T-cell (primary cell): ENCODE data around the gene IMMP2L. TPM values are rescaled to one million over a fixed set of nuclear protein-coding genes. Genes with fewer than 3 reads are reported as not detected.

Experiments used
- ATAC-seq, 4 experiments: fragments of 200-7000 bp in 3 of 4; fragments of 150-1000 bp in 1 of 4; cut with Tn5 transposase; replicated peaks in 1 of 4; 1 replicate in 3 of 4; 2 replicates in 1 of 4; pipeline ENCODE4 v1.10.0; 2021; ENCODE audit warnings: moderate library complexity in 3 of 4, mild to moderate bottlenecking in 2 of 4, moderate number of reproducible peaks in 1 of 4
- CTCF ChIA-PET, 2 donors: fragments of 300-600 bp; sonication (Branson Sonifier 250); formaldehyde crosslinking; loops; one replicate each; lab custom pipeline; 2022; ENCODE audit warnings: antibody characterized with exemption in 2 of 2; lab: Charles Lee
- POLR2A ChIA-PET, 2 donors: fragments of 300-600 bp; sonication (Branson Sonifier 250); formaldehyde crosslinking; loops; one replicate each; lab custom pipeline; 2022; ENCODE audit warnings: antibody characterized with exemption in 2 of 2; lab: Charles Lee
- DNase-seq, 35 experiments: peaks; one replicate each; pipeline versions ENCODE4 v3.0.0 to v3.0.0-alpha.2; 2013 to 2023
- H3K27ac ChIP-seq: one replicate; pipeline ENCODE4 v1.5.1; 2013; ENCODE audit warnings: low read length
- H3K27me3 ChIP-seq, 2 experiments: replicated peaks in 1 of 2; 1 replicate in 1 of 2; 2 replicates in 1 of 2; pipeline versions ENCODE4 v1.6.1 to v1.7.0; 2013; ENCODE audit warnings: low read length in 1 of 2, mixed read lengths in 1 of 2; ENCODE audit not compliant: control insufficient read depth in 2 of 2, insufficient read depth in 2 of 2; ENCODE audit errors: extremely low read depth in 1 of 2
- H3K36me3 ChIP-seq, 2 donors: 1 replicate in 1 of 2; 2 replicates in 1 of 2; pipeline versions ENCODE4 v1.6.1 to v1.7.0; 2013; ENCODE audit warnings: low read length in 1 of 2; ENCODE audit not compliant: control insufficient read depth in 2 of 2, insufficient read depth in 1 of 2; ENCODE audit errors: extremely low read depth in 1 of 2
- H3K4me1 ChIP-seq, 2 experiments: 1 replicate in 1 of 2; 2 replicates in 1 of 2; pipeline versions ENCODE4 v1.6.1 to v1.7.0; 2013; ENCODE audit warnings: low read length in 2 of 2, mixed read lengths in 1 of 2; ENCODE audit not compliant: insufficient read depth in 2 of 2, control insufficient read depth in 1 of 2; ENCODE audit errors: extremely low read depth in 1 of 2
- H3K4me3 ChIP-seq, 2 donors: 1 replicate in 1 of 2; 2 replicates in 1 of 2; pipeline versions ENCODE4 v1.5.1 to v1.7.0; 2013; ENCODE audit warnings: mild to moderate bottlenecking in 2 of 2, low read length in 1 of 2, moderate library complexity in 1 of 2; ENCODE audit not compliant: control insufficient read depth in 1 of 2; ENCODE audit errors: extremely low read depth in 1 of 2
- H3K9me3 ChIP-seq: 2 replicates; pipeline ENCODE4 v1.7.0; 2013
- H3K27ac Mint-ChIP-seq, 2 donors: one replicate each; pipeline ENCODE4 v1.8.0; 2020 to 2021; ENCODE audit warnings: mild to moderate bottlenecking in 2 of 2, mixed read lengths in 2 of 2
- H3K27me3 Mint-ChIP-seq, 2 donors: one replicate each; pipeline ENCODE4 v1.8.0; 2021 to 2022; ENCODE audit warnings: mixed read lengths in 2 of 2
- H3K36me3 Mint-ChIP-seq: one replicate; pipeline ENCODE4 v1.8.0; 2021; ENCODE audit warnings: mixed read lengths
- H3K4me1 Mint-ChIP-seq, 3 donors: one replicate each; pipeline ENCODE4 v1.8.0; 2020 to 2022; ENCODE audit warnings: mixed read lengths in 3 of 3, mild to moderate bottlenecking in 1 of 3
- H3K4me3 Mint-ChIP-seq, 3 donors: one replicate each; pipeline ENCODE4 v1.8.0; 2020 to 2022; ENCODE audit warnings: mild to moderate bottlenecking in 3 of 3, mixed read lengths in 3 of 3, moderate library complexity in 3 of 3
- H3K9me3 Mint-ChIP-seq, 3 donors: one replicate each; pipeline ENCODE4 v1.8.0; 2020 to 2022; ENCODE audit warnings: mixed read lengths in 3 of 3
- WGBS: methylation state at CpG from one replicate; pipeline ENCODE4 v1.1.5; 2013; ENCODE audit warnings: missing lambda C conversion rate; ENCODE audit not compliant: insufficient coverage; 5-methylcytosine and 5-hydroxymethylcytosine counted together
- total RNA-seq, 35 experiments: library from RNA in 6 of 35; stranded (reverse) in 6 of 35; fragments of 120-200 nt in 1 of 35; gene quantifications; one replicate each; pipeline versions ENCODE4 v1.2.1 to v1.2.4 and lab custom pipeline; 2013 to 2026

The IMMP2L gene
- total RNA-seq, 5 donors from 2014 or later (not counting 1 experiment from before 2014, with no cell fraction given), result 14.1 to 27.3 (median 21.7) TPM

DNA sequence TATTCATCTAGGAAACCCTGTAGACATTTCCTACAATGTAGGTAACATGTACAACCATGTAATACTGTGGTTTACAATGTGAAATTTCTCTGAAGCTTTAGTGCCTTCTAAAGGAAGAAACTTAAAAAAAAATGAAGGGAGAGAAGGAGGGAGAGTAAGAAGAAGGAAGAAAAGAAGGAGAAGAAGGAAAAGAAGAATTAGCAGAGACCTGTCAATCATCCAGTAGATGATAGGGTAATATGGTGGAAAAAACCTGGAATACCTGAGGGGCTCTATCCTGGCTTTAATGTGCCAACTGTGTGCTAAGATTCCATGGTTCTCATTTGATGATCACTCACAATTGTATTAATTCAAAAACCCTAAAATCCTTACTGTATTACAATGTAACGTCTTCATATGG, 474.0 kb downstream of the IMMP2L start:
- Mint-ChIP-seq H3K27me3 (no peaks in the 10 kb centered on the region), H3K4me1 (peaks cover 50 to 60% (median 58%) of the 10 kb centered on the region in 3 donors), H3K36me3 (peaks cover 4% of the 10 kb centered on the region), H3K9me3 (no peaks in the 10 kb centered on the region), H3K4me3 (no peak overlapping the region), H3K27ac (peak overlapping the region; percentile 33 to 56)
- ATAC-seq, result no peak
- no peak overlapping the region for H3K4me3 ChIP-seq
- peaks cover 0 to 3% of the 10 kb centered on the region in 2 experiments for H3K27me3 ChIP-seq
- CTCF ChIA-PET, result no interaction called here
- peaks cover 3 to 45% of the 10 kb centered on the region in 2 experiments for H3K4me1 ChIP-seq
- WGBS, result no CpG with 5 or more reads among the region's 1 CpG
- no peak for DNase-seq
- no peak overlapping the region for H3K27ac ChIP-seq
- POLR2A ChIA-PET, result interaction anchor here in 1 of 2 donors (0.5 kb wide), 1 partner anchor 99 kb away, joined by 3 read pairs; no protein-coding TSS in a partner anchor
- no peaks in the 10 kb centered on the region for H3K9me3 ChIP-seq
- H3K36me3 ChIP-seq, result no peaks in the 10 kb centered on the region

DNA sequence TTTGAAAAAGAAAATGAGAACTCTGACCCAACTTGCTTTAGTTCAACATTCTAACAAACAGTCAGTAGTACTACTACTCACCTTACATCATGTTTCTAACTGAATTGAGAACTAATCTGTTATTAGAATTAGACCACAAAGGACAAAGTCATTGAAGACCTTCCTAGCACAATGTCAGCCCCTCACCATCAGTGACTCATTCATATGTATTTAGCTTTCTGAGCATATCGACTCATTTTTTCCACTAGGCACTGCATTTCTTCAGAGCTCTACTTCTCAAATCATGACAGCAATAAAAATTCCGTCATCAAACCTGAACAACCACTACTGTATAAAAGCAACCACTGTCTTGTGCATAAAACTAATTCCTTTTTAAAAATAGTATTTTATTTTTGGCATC, 475.8 kb downstream of the IMMP2L start:
- peaks cover 52 to 70% (median 61%) of the 10 kb centered on the region in 3 donors for H3K4me1 Mint-ChIP-seq
- Histone ChIP-seq H3K9me3 (no peaks in the 10 kb centered on the region), H3K4me1 (peaks cover 12 to 62% of the 10 kb centered on the region in 2 experiments), H3K27me3 (peaks cover 0 to 3% of the 10 kb centered on the region in 2 experiments), H3K27ac (no peak overlapping the region), H3K4me3 (no peak overlapping the region), H3K36me3 (no peaks in the 10 kb centered on the region)
- POLR2A ChIA-PET, result interaction anchor here (0.6 to 0.7 kb wide), 2 partner anchors 10 to 11 kb away, joined by 3 to 11 read pairs; no protein-coding TSS in a partner anchor
- H3K27me3 Mint-ChIP-seq, result no peaks in the 10 kb centered on the region
- 75% methylated on average over 1 of the region's 2 CpGs for WGBS
- peak overlapping the region in 1 of 2 donors; percentile 54 for H3K27ac Mint-ChIP-seq
- no peaks in the 10 kb centered on the region for H3K9me3 Mint-ChIP-seq
- no peak for DNase-seq
- H3K36me3 Mint-ChIP-seq, result peaks cover 4% of the 10 kb centered on the region
- no peak overlapping the region for H3K4me3 Mint-ChIP-seq
- ATAC-seq, result no peak
- CTCF ChIA-PET, result interaction anchor here (0.6 to 1.6 kb wide), 2 partner anchors 12 to 560 kb away, joined by 4 to 5 read pairs; no protein-coding TSS in a partner anchor

DNA sequence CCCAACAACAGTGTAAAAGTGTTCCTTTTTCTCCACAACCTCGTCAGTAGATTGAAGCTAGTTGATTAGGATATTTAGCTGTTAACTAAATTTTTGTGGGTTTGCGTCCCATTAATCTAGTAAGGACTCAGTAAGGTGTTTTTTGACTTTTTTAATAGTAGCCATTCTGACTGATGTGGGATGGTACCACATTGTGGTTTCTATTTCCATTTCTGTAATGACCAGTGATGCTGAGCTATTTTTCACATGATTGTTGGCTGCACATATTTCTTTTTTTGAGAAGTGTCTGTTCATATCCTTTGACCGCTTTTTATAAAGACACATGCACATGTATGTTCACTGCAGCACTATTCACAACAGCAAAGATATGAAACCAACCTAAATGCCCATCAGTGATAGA, 476.9 kb downstream of the IMMP2L start:
- no peak for DNase-seq
- Mint-ChIP-seq H3K27me3 (no peaks in the 10 kb centered on the region), H3K4me1 (peaks cover 61 to 76% (median 71%) of the 10 kb centered on the region in 3 donors), H3K36me3 (peaks cover 4% of the 10 kb centered on the region), H3K9me3 (no peaks in the 10 kb centered on the region), H3K4me3 (no peak overlapping the region), H3K27ac (peak overlapping the region in 1 of 2 donors; percentile 71)
- H3K27ac ChIP-seq, result no peak overlapping the region
- no peak overlapping the region for H3K4me3 ChIP-seq
- POLR2A ChIA-PET, result no interaction called here
- H3K27me3 ChIP-seq, result no peaks in the 10 kb centered on the region
- H3K4me1 ChIP-seq, result peaks cover 15 to 74% of the 10 kb centered on the region in 2 experiments
- no peak for ATAC-seq
- CTCF ChIA-PET, result interaction anchor here in 1 of 2 donors (1.1 kb wide), 1 partner anchor 9 kb away, joined by 4 read pairs; no protein-coding TSS in a partner anchor
- no peaks in the 10 kb centered on the region for H3K36me3 ChIP-seq
- no CpG with 5 or more reads among the region's 3 CpGs for WGBS
- no peaks in the 10 kb centered on the region for H3K9me3 ChIP-seq

DNA sequence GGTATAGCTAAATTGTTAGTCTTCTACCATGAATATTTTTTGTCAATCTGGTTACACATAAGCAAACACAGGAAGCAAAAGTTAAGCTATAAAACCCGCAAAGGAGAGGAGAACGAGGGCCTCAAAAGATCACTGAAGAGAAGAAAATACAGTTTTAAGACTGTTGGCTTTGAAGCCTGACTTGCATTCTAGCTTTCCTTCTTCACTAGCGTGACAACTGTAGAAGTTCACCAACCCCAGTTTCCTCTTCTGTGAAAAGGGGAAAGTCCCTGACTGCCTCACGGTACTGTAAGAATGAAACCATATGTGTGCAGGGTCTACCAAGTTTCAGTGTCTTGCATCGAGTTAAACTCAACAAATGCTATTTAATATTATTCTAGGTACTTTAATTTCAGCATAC, 478.9 kb downstream of the IMMP2L start:
- H3K9me3 ChIP-seq, result no peaks in the 10 kb centered on the region
- peak overlapping the region; percentile 32 to 64 (median 60) for H3K4me3 Mint-ChIP-seq
- H3K9me3 Mint-ChIP-seq, result no peaks in the 10 kb centered on the region
- POLR2A ChIA-PET, result interaction anchor here (0.6 to 1.3 kb wide), 7 partner anchors 9 to 441 kb away, joined by 3 to 5 read pairs (median 4); no protein-coding TSS in a partner anchor
- no peaks in the 10 kb centered on the region for H3K36me3 ChIP-seq
- H3K27ac Mint-ChIP-seq, result peak overlapping the region; percentile 92 to 96
- DNase-seq (peak in 31 of 35 experiments; percentile 3 to 88 (median 40)), ATAC-seq (peak; percentile 95 to 98 (median 96))
- peaks cover 55 to 69% (median 67%) of the 10 kb centered on the region in 3 donors for H3K4me1 Mint-ChIP-seq
- H3K36me3 Mint-ChIP-seq, result peaks cover 4% of the 10 kb centered on the region
- CTCF ChIA-PET, result interaction anchor here (0.6 to 1.6 kb wide), 9 partner anchors 9 to 915 kb away, joined by 3 to 15 read pairs (median 3); partner anchors contain the start of gene IMMP2L (in 1 of the 2)
- H3K27me3 ChIP-seq, result no peaks in the 10 kb centered on the region
- no CpG with 5 or more reads among the region's 5 CpGs for WGBS
- peaks cover 15 to 68% of the 10 kb centered on the region in 2 experiments for H3K4me1 ChIP-seq
- H3K4me3 ChIP-seq, result peak overlapping the region in 1 of 2 donors; percentile 25
- no peaks in the 10 kb centered on the region for H3K27me3 Mint-ChIP-seq
- peak overlapping the region; percentile 62 for H3K27ac ChIP-seq

DNA sequence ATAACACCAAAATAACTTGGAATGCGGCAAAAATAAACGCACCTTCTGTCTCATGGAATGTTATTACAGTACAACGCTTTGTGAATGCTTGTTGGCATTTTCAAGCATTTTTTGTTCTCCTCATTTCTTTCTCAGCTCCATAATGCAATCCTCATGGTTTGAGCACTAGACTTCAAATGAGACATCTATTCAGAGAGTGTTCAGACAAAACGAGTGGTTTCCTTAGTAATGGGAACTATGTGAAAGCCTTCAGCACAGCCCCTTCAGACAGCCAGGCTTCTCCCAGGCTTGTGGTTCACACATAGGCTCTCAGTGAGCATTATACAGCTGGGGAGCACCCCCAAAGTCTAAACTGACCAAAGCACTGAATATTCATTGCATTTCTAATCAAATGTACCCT, 479.9 kb downstream of the IMMP2L start:
- no peaks in the 10 kb centered on the region for H3K9me3 ChIP-seq
- ATAC-seq (no peak), DNase-seq (peak in 1 of 35 experiments; percentile 20)
- 62% methylated on average over 3 of the region's 4 CpGs for WGBS
- no peaks in the 10 kb centered on the region for H3K27me3 ChIP-seq
- H3K4me1 ChIP-seq, result peaks cover 15 to 67% of the 10 kb centered on the region in 2 experiments
- ChIA-PET POLR2A (interaction anchor here in 1 of 2 donors (1.3 kb wide), 1 partner anchor 12 kb away, joined by 5 read pairs; no protein-coding TSS in a partner anchor), CTCF (interaction anchor here in 1 of 2 donors (0.9 to 1.6 kb wide), 2 partner anchors 9 to 16 kb away, joined by 5 to 8 read pairs; partner anchors contain the start of gene LRRN3)
- Mint-ChIP-seq H3K9me3 (no peaks in the 10 kb centered on the region), H3K4me1 (peaks cover 52 to 67% (median 60%) of the 10 kb centered on the region in 3 donors), H3K27me3 (no peaks in the 10 kb centered on the region), H3K27ac (peak overlapping the region; percentile 92 to 96), H3K36me3 (peaks cover 4% of the 10 kb centered on the region), H3K4me3 (peak overlapping the region; percentile 19 to 32 (median 31))
- peak overlapping the region; percentile 62 for H3K27ac ChIP-seq
- H3K4me3 ChIP-seq, result no peak overlapping the region
- no peaks in the 10 kb centered on the region for H3K36me3 ChIP-seq

DNA sequence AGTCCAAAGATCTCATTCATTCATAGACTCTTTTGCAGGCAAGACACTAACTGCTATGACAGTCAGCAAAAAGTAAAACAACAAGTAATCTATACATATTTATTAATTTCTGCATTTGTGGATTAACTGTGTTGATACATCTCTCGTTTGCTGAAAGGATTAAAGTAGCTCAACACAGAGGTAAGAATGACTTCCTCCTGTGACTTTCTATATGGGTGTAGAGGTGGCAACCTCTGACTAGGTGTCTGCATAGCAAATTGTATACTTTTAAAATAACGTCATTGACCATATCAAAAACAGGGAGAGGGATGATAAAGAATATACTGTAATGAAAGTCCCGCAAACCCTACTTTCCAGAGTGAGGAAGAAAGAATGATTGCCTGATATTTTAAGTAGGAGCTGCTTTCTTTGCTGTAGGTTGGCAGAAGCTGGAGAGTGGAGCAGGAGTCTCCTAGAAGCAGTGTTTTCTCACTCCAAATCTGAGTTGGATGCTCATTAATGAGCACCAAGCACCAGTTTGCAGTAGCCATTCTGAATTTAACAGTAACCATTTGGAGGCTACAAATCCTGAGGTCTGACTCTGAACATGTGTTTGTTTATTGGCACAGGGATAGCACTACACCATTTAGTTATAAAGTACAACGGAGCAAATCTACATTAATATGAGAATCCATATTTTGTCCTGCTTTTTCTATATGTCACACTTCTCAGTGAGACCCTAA, 480.6 kb downstream of the IMMP2L start:
- Histone ChIP-seq H3K9me3 (no peaks in the 10 kb centered on the region), H3K4me3 (no peak overlapping the region), H3K36me3 (no peaks in the 10 kb centered on the region), H3K4me1 (peaks cover 13 to 69% of the 10 kb centered on the region in 2 experiments), H3K27ac (peak overlapping the region; percentile 62), H3K27me3 (no peaks in the 10 kb centered on the region)
- peaks cover 58 to 69% (median 64%) of the 10 kb centered on the region in 3 donors for H3K4me1 Mint-ChIP-seq
- ChIA-PET POLR2A (interaction anchor here in 1 of 2 donors (0.6 kb wide), 1 partner anchor 57 kb away, joined by 3 read pairs; no protein-coding TSS in a partner anchor), CTCF (interaction anchor here in 1 of 2 donors (0.9 kb wide), 1 partner anchor 10 kb away, joined by 8 read pairs; the partner anchor contains the start of gene LRRN3)
- DNase-seq, result peak in 1 of 35 experiments; percentile 36
- no peaks in the 10 kb centered on the region for H3K9me3 Mint-ChIP-seq
- 80% methylated on average over 1 of the region's 4 CpGs for WGBS
- ATAC-seq, result peak in 2 of 4 experiments; percentile 18 to 30
- peaks cover 4% of the 10 kb centered on the region for H3K36me3 Mint-ChIP-seq
- H3K27me3 Mint-ChIP-seq, result no peaks in the 10 kb centered on the region
- H3K27ac Mint-ChIP-seq, result peak overlapping the region; percentile 92 to 96
- H3K4me3 Mint-ChIP-seq, result peak overlapping the region; percentile 15 to 32 (median 28)
